Kidney (tissue), 14 donors: Measurements from ENCODE around the gene NCOA7. TPM values are rescaled to one million over a fixed set of nuclear protein-coding genes. Genes with fewer than 3 reads are reported as not detected.
A peak's percentile ranks its signal among the peaks of the same experiment; 100 is the strongest.

ENCODE experiments used
- DNase-seq, 5 donors: peaks; one replicate each; pipeline ENCODE4 v3.0.0-alpha.2; 2013 to 2020
- FAIRE-seq: peaks from 2 replicates; lab custom pipeline; 2012; peaks lifted over from hg19 to GRCh38; lab: Jason Lieb, UNC
- H3K27ac ChIP-seq, 2 donors: one replicate each; pipeline ENCODE4 v1.7.0; 2013; ENCODE audit warnings: low read depth in 2 of 2, low read length in 2 of 2, inconsistent platforms in 1 of 2
- H3K27me3 ChIP-seq: one replicate; pipeline ENCODE4 v1.7.1; 2013; ENCODE audit warnings: low read length, inconsistent platforms; ENCODE audit not compliant: control insufficient read depth, insufficient read depth
- H3K36me3 ChIP-seq, 3 donors: one replicate each; pipeline versions ENCODE4 v1.7.0 to v1.7.1; 2013; ENCODE audit warnings: low read length in 3 of 3, control low read depth in 1 of 3, inconsistent platforms in 1 of 3; ENCODE audit not compliant: insufficient read depth in 3 of 3, control insufficient read depth in 2 of 3
- H3K4me1 ChIP-seq, 3 donors: one replicate each; pipeline versions ENCODE4 v1.7.0 to v1.7.1; 2013; ENCODE audit warnings: low read length in 3 of 3, inconsistent platforms in 1 of 3, low read depth in 1 of 3; ENCODE audit not compliant: control insufficient read depth in 2 of 3, insufficient read depth in 2 of 3
- H3K4me3 ChIP-seq, 3 donors: one replicate each; pipeline versions ENCODE4 v1.7.0 to v1.8.1; 2013; ENCODE audit warnings: low read length in 3 of 3, control low read depth in 1 of 3, inconsistent platforms in 1 of 3
- H3K9ac ChIP-seq, 3 donors: one replicate each; pipeline versions ENCODE4 v1.7.0 to v1.7.1; 2013; ENCODE audit warnings: low read length in 3 of 3, control low read depth in 1 of 3, inconsistent platforms in 1 of 3
- H3K9me3 ChIP-seq, 3 donors: one replicate each; pipeline versions ENCODE4 v1.7.0 to v1.7.1; 2013; ENCODE audit warnings: low read length in 3 of 3, control low read depth in 1 of 3, inconsistent platforms in 1 of 3; ENCODE audit not compliant: control insufficient read depth in 2 of 3, insufficient read depth in 1 of 3
- CTCF ChIP-seq: IDR thresholded peaks from 3 replicates; pipeline ENCODE4 v1.5.1; 2012; ENCODE audit warnings: mild to moderate bottlenecking, moderate library complexity, borderline replicate concordance; ENCODE audit not compliant: insufficient read depth; ENCODE audit errors: extremely low read depth
- intact Hi-C: fragments of 100-400 bp; cut with DNase I; formaldehyde crosslinking; loops from one replicate; pipeline ENCODE4 v1.11.1; 2022
- polyA plus RNA-seq: library from polyadenylated mRNA; stranded (reverse); fragments of 350-450 nt; fragmentation: Illumina TruSeq; extraction: RNeasy Lipid Tissue Mini Kit (QIAGEN cat#74804); gene quantifications from one replicate; pipeline ENCODE4 v1.2.3, GENCODE V29; 2014; ENCODE audit warnings: low read depth, low replicate concordance; ENCODE audit not compliant: insufficient read depth
- total RNA-seq: library from RNA; stranded (reverse); fragmentation: NEBNext Ultra II Directional; extraction: Animal tissue kit (Norgen Biotek cat#: 25700); gene quantifications from one replicate; pipeline ENCODE4 v1.2.1, GENCODE V29; 2021
- donor health status: control.
- donor health status: control.
- donor health status: control.
- donor health status: control.
- donor health status: control.
- donor health status: DM: yes; HTN: yes; CAD: no.
- donor health status: Normal renal cell carcinoma (clear cell type).

Gene NCOA7
- total and polyA plus RNA-seq, 2 donors from 2014 or later, result 21.0 to 135 TPM

- Histone ChIP-seq H3K27me3 (no peaks in the 10 kb centered on the region), H3K36me3 (no peaks in the 10 kb centered on the region), H3K9me3 (no peaks in the 10 kb centered on the region), H3K27ac (peak overlapping the region; percentile 89 to 93), H3K4me1 (peaks cover 0 to 17% (median 13%) of the 10 kb centered on the region in 3 donors), H3K4me3 (peak overlapping the region; percentile 68 to 96 (median 80)), H3K9ac (peak overlapping the region; percentile 47 to 92 (median 87))
- peak; percentile 63 for TF ChIP-seq CTCF
- intact Hi-C loops, result loop anchor here (10.0 kb wide), 1 partner anchor 64 kb away; no protein-coding TSS in a partner anchor
- FAIRE-seq, result no peak
- DNase-seq, result peak in 4 of 5 donors; percentile 54 to 80 (median 68)
Measured at GRCh38 chr6:125791151-125791819, 525 bp downstream of the NCOA7 start.

GRCh38 chr6:125791820-125792165 is 1.0 kb downstream of the NCOA7 start:
- no peaks in the 10 kb centered on the region for H3K36me3 ChIP-seq
- peak overlapping the region; percentile 89 to 93 for H3K27ac ChIP-seq
- FAIRE-seq (no peak), DNase-seq (no peak)
- H3K9ac ChIP-seq, result peak overlapping the region; percentile 47 to 92 (median 87)
- intact Hi-C loops, result loop anchor here (10.0 kb wide), 1 partner anchor 63 kb away; no protein-coding TSS in a partner anchor
- no peaks in the 10 kb centered on the region for H3K27me3 ChIP-seq
- peaks cover 0 to 17% (median 13%) of the 10 kb centered on the region in 3 donors for H3K4me1 ChIP-seq
- no peak for TF ChIP-seq CTCF
- peak overlapping the region; percentile 68 to 96 (median 80) for H3K4me3 ChIP-seq
- no peaks in the 10 kb centered on the region for H3K9me3 ChIP-seq

- H3K4me3 ChIP-seq, result peak overlapping the region in 2 of 3 donors; percentile 68 to 96
- FAIRE-seq (no peak), DNase-seq (no peak)
- TF ChIP-seq CTCF, result no peak
- peak overlapping the region in 1 of 2 donors; percentile 51 for H3K27ac ChIP-seq
- intact Hi-C loops, result loop anchor here (10.0 kb wide), 1 partner anchor 63 kb away; no protein-coding TSS in a partner anchor
- H3K36me3 ChIP-seq, result no peaks in the 10 kb centered on the region
- no peaks in the 10 kb centered on the region for H3K9me3 ChIP-seq
- H3K27me3 ChIP-seq, result no peaks in the 10 kb centered on the region
- peaks cover 0 to 17% (median 13%) of the 10 kb centered on the region in 3 donors for H3K4me1 ChIP-seq
- peak overlapping the region in 1 of 3 donors; percentile 92 for H3K9ac ChIP-seq
Measured at GRCh38 chr6:125792172-125792571, 1.4 kb downstream of the NCOA7 start.
